AG08395 (cell line): Measurements from ENCODE around the gene HLCS.

Source experiments
- DNase-seq: peaks from one replicate; pipeline ENCODE4 v3.0.0; 2012; ENCODE audit warnings: mixed read lengths, low spot score

HLCS gene

DNA sequence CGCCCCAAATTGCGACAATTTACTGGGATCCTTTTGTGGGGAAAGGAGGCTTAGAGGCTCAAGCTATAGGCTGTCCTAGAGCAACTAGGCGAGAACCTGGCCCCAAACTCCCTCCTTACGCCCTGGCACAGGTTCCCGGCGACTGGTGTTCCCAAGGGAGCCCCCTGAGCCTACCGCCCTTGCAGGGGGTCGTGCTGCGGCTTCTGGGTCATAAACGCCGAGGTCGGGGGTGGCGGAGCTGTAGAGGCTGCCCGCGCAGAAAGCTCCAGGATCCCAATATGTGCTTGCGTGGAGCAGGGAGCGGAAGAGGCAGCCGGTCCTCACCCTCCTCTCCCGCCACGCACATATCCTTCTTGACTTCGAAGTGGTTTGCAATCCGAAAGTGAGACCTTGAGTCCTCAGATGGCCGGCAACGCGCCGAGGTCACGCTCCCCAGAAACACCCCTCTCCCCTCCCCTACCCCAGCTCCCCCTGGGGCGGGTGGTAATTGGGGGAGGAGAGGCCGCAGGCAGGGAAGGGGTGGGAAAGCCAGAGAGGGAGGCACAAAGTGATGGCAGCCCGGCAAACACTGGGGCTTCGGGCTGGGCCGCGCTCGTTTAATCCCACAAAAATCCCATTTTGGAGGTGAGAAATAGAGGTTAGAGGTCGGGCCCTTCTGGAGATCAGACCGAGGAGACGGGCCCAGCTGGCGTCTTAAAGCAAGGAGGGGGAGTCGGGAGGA lies 261.4 kb downstream of the HLCS start:
- DNase-seq: no peak

GRCh38 chr21:36704281-36704957 lies 262.1 kb downstream of the HLCS start:
- no peak for DNase-seq

GRCh38 chr21:36703626-36704280 lies 262.7 kb downstream of the HLCS start:
- DNase-seq: no peak

GRCh38 chr21:36703123-36703522 lies 263.3 kb downstream of the HLCS start:
- DNase-seq: no peak

- no peak for DNase-seq
These were observed 263.9 kb downstream of the HLCS start for GRCh38 chr21:36702622-36702968.

DNA sequence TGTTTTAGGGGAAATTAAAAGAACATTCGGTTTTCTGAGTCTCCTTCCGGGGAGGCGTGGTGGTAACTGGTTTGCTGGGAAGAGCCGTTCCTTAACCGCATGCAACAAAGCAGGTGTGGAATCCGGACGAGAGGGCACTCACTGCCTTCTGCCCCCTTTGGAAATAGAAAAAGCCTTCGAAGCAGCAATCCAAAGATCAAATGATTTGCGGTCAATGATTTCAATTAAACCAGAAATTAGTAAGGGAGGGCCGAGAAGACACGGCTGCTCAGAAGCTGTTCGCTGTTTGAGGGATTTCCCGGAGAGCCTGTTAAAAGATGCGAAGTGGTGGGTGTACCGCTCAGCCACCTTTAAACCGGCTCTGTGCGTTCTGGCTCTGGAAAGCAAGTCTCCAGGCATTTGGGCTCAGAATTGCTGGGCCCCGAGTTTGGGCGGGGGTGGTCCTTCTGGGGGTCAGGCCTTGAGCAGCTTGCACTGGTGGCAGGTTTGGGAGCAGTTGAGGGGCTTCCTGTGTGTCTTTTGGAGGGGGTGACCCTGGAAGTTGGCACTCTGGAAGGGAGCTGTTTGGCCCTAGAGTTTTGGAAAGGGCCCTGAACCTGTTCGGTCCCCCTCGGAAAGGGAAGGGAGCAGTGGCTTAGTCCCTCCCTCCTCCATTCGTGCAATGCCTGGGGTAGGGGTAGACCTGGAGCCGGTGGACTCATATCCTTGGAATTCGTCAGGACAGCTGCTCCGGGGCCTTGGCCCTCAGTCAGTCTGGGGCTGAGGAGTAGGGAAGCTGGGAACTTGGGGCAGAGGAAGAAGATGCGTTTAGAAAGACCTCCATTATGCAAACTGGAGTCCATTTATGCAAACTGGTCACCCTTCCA lies 264.5 kb downstream of the HLCS start:
- no peak for DNase-seq

DNA sequence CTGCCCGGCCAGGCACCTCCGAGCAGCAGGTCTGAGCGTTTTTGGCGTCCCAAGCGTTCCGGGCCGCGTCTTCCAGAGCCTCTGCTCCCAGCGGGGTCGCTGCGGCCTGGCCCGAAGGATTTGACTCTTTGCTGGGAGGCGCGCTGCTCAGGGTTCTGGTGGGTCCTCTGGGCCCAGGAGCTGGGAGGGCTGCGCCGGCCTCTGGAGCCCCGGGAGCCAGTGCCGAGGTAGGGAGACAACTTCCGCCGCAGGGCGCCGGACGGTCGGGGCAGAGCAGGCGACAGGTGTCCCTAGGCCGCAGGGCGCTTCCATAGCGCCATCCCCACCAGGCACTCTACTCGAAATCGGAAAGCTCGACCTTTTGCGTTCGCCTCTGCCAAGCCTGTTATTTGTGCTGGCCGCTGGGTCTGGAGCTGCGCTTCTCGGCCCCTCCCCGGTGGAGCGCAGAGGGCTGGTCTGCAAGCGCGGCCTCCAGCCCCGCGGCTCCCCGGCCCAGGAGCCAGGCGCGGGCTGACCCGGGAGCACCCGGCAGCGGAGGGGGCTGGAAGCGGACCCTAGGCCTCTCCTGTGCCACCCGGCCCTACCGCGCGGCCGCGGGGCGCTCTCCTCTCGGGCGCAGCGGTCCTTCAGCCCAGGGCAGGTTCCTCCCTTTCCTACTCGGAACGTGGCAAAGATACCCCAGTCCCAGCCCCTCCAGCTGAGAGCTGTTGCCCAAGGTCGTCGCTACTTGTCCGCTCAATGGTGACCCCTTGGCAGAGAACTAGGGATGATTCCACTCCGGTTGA lies 265.3 kb downstream of the HLCS start:
- no peak for DNase-seq
